Osteocyte (in vitro differentiated cells): ENCODE data around the gene ARSD. TPM values are rescaled to one million over a fixed set of nuclear protein-coding genes. Genes with fewer than 3 reads are reported as not detected.

Experiments
- DNase-seq: peaks from one replicate; pipeline ENCODE4 v3.0.0; 2021; ENCODE audit warnings: mixed read lengths; ENCODE audit not compliant: unreplicated experiment; ENCODE audit errors: extremely low spot score
- H3K27ac Mint-ChIP-seq: one replicate; pipeline ENCODE4 v1.8.0; 2021; ENCODE audit warnings: mild to moderate bottlenecking, mixed read lengths; ENCODE audit not compliant: unreplicated experiment
- H3K27me3 Mint-ChIP-seq: one replicate; pipeline ENCODE4 v1.8.0; 2021; ENCODE audit warnings: mixed read lengths; ENCODE audit not compliant: unreplicated experiment
- H3K36me3 Mint-ChIP-seq: one replicate; pipeline ENCODE4 v1.8.0; 2021; ENCODE audit warnings: mixed read lengths; ENCODE audit not compliant: unreplicated experiment
- H3K4me1 Mint-ChIP-seq: one replicate; pipeline ENCODE4 v1.8.0; 2021; ENCODE audit warnings: mixed read lengths; ENCODE audit not compliant: unreplicated experiment
- H3K4me3 Mint-ChIP-seq: one replicate; pipeline ENCODE4 v1.8.0; 2021; ENCODE audit warnings: mild to moderate bottlenecking, moderate library complexity, mixed read lengths; ENCODE audit not compliant: unreplicated experiment
- H3K9me3 Mint-ChIP-seq: one replicate; pipeline ENCODE4 v1.8.0; 2021; ENCODE audit warnings: mixed read lengths; ENCODE audit not compliant: unreplicated experiment
- CTCF ChIP-seq: fragments of 200-600 bp; sonication (generic); IDR thresholded peaks from 2 replicates; pipeline ENCODE4 v1.5.0; 2021; ENCODE audit warnings: antibody characterized with exemption, mild to moderate bottlenecking, moderate library complexity
- total RNA-seq: library from RNA; stranded (reverse); gene quantifications from 2 replicates; pipeline ENCODE4 v1.2.1, GENCODE V29; 2021

Gene ARSD
- total RNA-seq, 1 donor from 2014 or later = 44.6 TPM

- H3K36me3 Mint-ChIP-seq = peaks cover 6% of the 10 kb centered on the region
- TF ChIP-seq CTCF = no peak
- no peaks in the 10 kb centered on the region for H3K4me1 Mint-ChIP-seq
- no peak overlapping the region for H3K4me3 Mint-ChIP-seq
- peaks cover 9% of the 10 kb centered on the region for H3K9me3 Mint-ChIP-seq
- no peak overlapping the region for H3K27ac Mint-ChIP-seq
- no peaks in the 10 kb centered on the region for H3K27me3 Mint-ChIP-seq
- DNase-seq = no peak
Observed at GRCh38 chrX:2870650-2871049, 58.5 kb downstream of the ARSD start.

GRCh38 chrX:2867206-2867605 lies 61.9 kb downstream of the ARSD start:
- peaks cover 11% of the 10 kb centered on the region for H3K4me1 Mint-ChIP-seq
- no peaks in the 10 kb centered on the region for H3K27me3 Mint-ChIP-seq
- no peak for TF ChIP-seq CTCF
- DNase-seq = peak; percentile 59
- H3K36me3 Mint-ChIP-seq = peaks cover 5% of the 10 kb centered on the region
- no peak overlapping the region for H3K4me3 Mint-ChIP-seq
- no peak overlapping the region for H3K27ac Mint-ChIP-seq
- H3K9me3 Mint-ChIP-seq = peaks cover 6% of the 10 kb centered on the region

GRCh38 chrX:2863646-2864045 lies 65.5 kb downstream of the ARSD start:
- Mint-ChIP-seq H3K27ac (peak overlapping the region; percentile 28), H3K4me3 (no peak overlapping the region), H3K9me3 (no peaks in the 10 kb centered on the region), H3K36me3 (peaks cover 6% of the 10 kb centered on the region), H3K4me1 (peaks cover 11% of the 10 kb centered on the region), H3K27me3 (no peaks in the 10 kb centered on the region)
- no peak for TF ChIP-seq CTCF
- DNase-seq = peak; percentile 62

- Mint-ChIP-seq H3K27me3 (no peaks in the 10 kb centered on the region), H3K27ac (no peak overlapping the region), H3K9me3 (no peaks in the 10 kb centered on the region), H3K4me1 (peaks cover 11% of the 10 kb centered on the region), H3K36me3 (peaks cover 6% of the 10 kb centered on the region), H3K4me3 (no peak overlapping the region)
- peak; percentile 42 for DNase-seq
- no peak for TF ChIP-seq CTCF
Observed at GRCh38 chrX:2862404-2862803, 66.7 kb downstream of the ARSD start.

GRCh38 chrX:2859197-2859797 lies 69.8 kb downstream of the ARSD start:
- no peak for DNase-seq
- H3K4me1 Mint-ChIP-seq = peaks cover 11% of the 10 kb centered on the region
- no peaks in the 10 kb centered on the region for H3K9me3 Mint-ChIP-seq
- peaks cover 8% of the 10 kb centered on the region for H3K36me3 Mint-ChIP-seq
- no peaks in the 10 kb centered on the region for H3K27me3 Mint-ChIP-seq
- no peak for TF ChIP-seq CTCF
- H3K4me3 Mint-ChIP-seq = no peak overlapping the region
- no peak overlapping the region for H3K27ac Mint-ChIP-seq
